Measurements from ENCODE around the gene GRIN3A.

GRCh38 chr9:101753716-101754115, 15.3 kb upstream of the GRIN3A start:
- TF ChIP-seq MAX (IDR thresholded peaks at IDR 0.05; ENCODE audit: low read depth) (no peak), EZH2phosphoT487 (IDR thresholded peaks at IDR 0.05; ENCODE audit: borderline replicate concordance, low read depth) (no peak), TAF1 (IDR thresholded peaks at IDR 0.05; ENCODE audit: borderline replicate concordance, low read depth, low read length) (no peak), GABPA (IDR thresholded peaks at IDR 0.05; ENCODE audit: low read depth) (no peak), USF1 (IDR thresholded peaks at IDR 0.05; ENCODE audit: borderline replicate concordance, low read depth) (no peak), SIN3A (IDR thresholded peaks at IDR 0.05; ENCODE audit: borderline replicate concordance, low read depth, low read length) (no peak)
- TF ChIP-seq, protein P1, sequence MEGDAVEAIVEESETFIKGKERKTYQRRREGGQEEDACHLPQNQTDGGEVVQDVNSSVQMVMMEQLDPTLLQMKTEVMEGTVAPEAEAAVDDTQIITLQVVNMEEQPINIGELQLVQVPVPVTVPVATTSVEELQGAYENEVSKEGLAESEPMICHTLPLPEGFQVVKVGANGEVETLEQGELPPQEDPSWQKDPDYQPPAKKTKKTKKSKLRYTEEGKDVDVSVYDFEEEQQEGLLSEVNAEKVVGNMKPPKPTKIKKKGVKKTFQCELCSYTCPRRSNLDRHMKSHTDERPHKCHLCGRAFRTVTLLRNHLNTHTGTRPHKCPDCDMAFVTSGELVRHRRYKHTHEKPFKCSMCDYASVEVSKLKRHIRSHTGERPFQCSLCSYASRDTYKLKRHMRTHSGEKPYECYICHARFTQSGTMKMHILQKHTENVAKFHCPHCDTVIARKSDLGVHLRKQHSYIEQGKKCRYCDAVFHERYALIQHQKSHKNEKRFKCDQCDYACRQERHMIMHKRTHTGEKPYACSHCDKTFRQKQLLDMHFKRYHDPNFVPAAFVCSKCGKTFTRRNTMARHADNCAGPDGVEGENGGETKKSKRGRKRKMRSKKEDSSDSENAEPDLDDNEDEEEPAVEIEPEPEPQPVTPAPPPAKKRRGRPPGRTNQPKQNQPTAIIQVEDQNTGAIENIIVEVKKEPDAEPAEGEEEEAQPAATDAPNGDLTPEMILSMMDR (IDR thresholded peaks at IDR 0.05): no peak
- TF ChIP-seq, protein P2, sequence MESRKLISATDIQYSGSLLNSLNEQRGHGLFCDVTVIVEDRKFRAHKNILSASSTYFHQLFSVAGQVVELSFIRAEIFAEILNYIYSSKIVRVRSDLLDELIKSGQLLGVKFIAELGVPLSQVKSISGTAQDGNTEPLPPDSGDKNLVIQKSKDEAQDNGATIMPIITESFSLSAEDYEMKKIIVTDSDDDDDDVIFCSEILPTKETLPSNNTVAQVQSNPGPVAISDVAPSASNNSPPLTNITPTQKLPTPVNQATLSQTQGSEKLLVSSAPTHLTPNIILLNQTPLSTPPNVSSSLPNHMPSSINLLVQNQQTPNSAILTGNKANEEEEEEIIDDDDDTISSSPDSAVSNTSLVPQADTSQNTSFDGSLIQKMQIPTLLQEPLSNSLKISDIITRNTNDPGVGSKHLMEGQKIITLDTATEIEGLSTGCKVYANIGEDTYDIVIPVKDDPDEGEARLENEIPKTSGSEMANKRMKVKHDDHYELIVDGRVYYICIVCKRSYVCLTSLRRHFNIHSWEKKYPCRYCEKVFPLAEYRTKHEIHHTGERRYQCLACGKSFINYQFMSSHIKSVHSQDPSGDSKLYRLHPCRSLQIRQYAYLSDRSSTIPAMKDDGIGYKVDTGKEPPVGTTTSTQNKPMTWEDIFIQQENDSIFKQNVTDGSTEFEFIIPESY (IDR thresholded peaks at IDR 0.05; ENCODE audit: borderline replicate concordance, low read depth): no peak
